NCI-H1417 (cell line): ENCODE data around the gene RPL38.
A peak's percentile ranks its signal among the peaks of the same experiment; 100 is the strongest.

Experiments used
- DNase-seq, 3 experiments: peaks; one replicate each; lab custom pipeline; 2025; lab: John Stamatoyannopoulos, UW

The RPL38 gene

GRCh38 chr17:74210191-74211140 is 7.0 kb downstream of the RPL38 start:
- DNase-seq, result peak; percentile 22 to 67 (median 45)

GRCh38 chr17:74211141-74211911 is 7.8 kb downstream of the RPL38 start:
- peak in 1 of 3 experiments; percentile 35 for DNase-seq

- no peak for DNase-seq
Observed at GRCh38 chr17:74211912-74212208, 8.4 kb downstream of the RPL38 start.

GRCh38 chr17:74212209-74212912 is 8.9 kb downstream of the RPL38 start:
- no peak for DNase-seq

- DNase-seq, result peak; percentile 51 to 70 (median 69)
Observed at GRCh38 chr17:74212913-74213791, 9.7 kb downstream of the RPL38 start, which contains the start of gene TTYH2. TTYH2 (plus strand) TSS chr17:74213571; CDS start chr17:74213588, 17 bp downstream.

- peak in 1 of 3 experiments; percentile 28 for DNase-seq
Observed at GRCh38 chr17:74213861-74214391, 10.4 kb downstream of the RPL38 start.

GRCh38 chr17:74214484-74215341 is 11.2 kb downstream of the RPL38 start:
- no peak for DNase-seq

- no peak for DNase-seq
Observed at GRCh38 chr17:74215342-74215727, 11.9 kb downstream of the RPL38 start.

GRCh38 chr17:74216505-74216904 is 13.0 kb downstream of the RPL38 start:
- no peak for DNase-seq

GRCh38 chr17:74217037-74217730 is 13.7 kb downstream of the RPL38 start:
- peak in 2 of 3 experiments; percentile 42 to 69 for DNase-seq

GRCh38 chr17:74217888-74218287 is 14.4 kb downstream of the RPL38 start:
- peak in 2 of 3 experiments; percentile 53 to 86 for DNase-seq

- no peak for DNase-seq
Observed at GRCh38 chr17:74218436-74218835, 15.0 kb downstream of the RPL38 start.

GRCh38 chr17:74219576-74220133 is 16.2 kb downstream of the RPL38 start:
- no peak for DNase-seq

GRCh38 chr17:74220219-74220618 is 16.7 kb downstream of the RPL38 start:
- DNase-seq, result no peak

- DNase-seq, result no peak
Observed at GRCh38 chr17:74220946-74221818, 17.7 kb downstream of the RPL38 start.

GRCh38 chr17:74222399-74222798 is 18.9 kb downstream of the RPL38 start:
- no peak for DNase-seq

GRCh38 chr17:74223901-74224300 is 20.4 kb downstream of the RPL38 start:
- no peak for DNase-seq
